ENCODE measurements around the gene DNASE1L2.

DNASE1L2 gene

GRCh38 chr16:2286550-2286949 lies 50.3 kb downstream of the DNASE1L2 start:
- DNase-seq (ENCODE audit: low read depth): no peak

GRCh38 chr16:2287916-2288547 lies 51.8 kb downstream of the DNASE1L2 start:
- no peak for DNase-seq (ENCODE audit: low read depth)
